ENCODE data around the gene POU5F1.
"Not testable (repeated sequence)": the region's sequence is repeated elsewhere in the genome, so short reads cannot be mapped to it uniquely, and the experiment has no call there.

The POU5F1 gene

GRCh38 chr6:31165064-31165832 lies 5.2 kb downstream of the POU5F1 start:
- not testable (repeated sequence) for DNase-seq (ENCODE audit: low read depth)

GRCh38 chr6:31164475-31165063 lies 5.9 kb downstream of the POU5F1 start:
- not testable (repeated sequence) for DNase-seq (ENCODE audit: low read depth)

- DNase-seq (ENCODE audit: low read depth), result no peak
These were observed 6.6 kb downstream of the POU5F1 start for GRCh38 chr6:31163922-31164321.

GRCh38 chr6:31162463-31163165 lies 7.9 kb downstream of the POU5F1 start:
- no peak for DNase-seq (ENCODE audit: low read depth)

- DNase-seq (ENCODE audit: low read depth), result no peak
These were observed 9.0 kb downstream of the POU5F1 start for GRCh38 chr6:31161216-31162126.

GRCh38 chr6:31158863-31159855 lies 11.3 kb downstream of the POU5F1 start:
- DNase-seq (ENCODE audit: low read depth), result no peak

GRCh38 chr6:31158140-31158862 lies 12.2 kb downstream of the POU5F1 start, which contains the start of gene TCF19:
Gene TCF19, plus strand, starts transcription at chr6:31158589. Its CDS starts 881 bp downstream, at chr6:31159470.
- DNase-seq (ENCODE audit: low read depth), result peak; percentile 99

GRCh38 chr6:31157513-31158139 lies 12.9 kb downstream of the POU5F1 start, which contains the start of gene CCHCR1:
Gene CCHCR1, minus strand, starts transcription at chr6:31157802. Its CDS starts 202 bp downstream, at chr6:31157600.
- no peak for DNase-seq (ENCODE audit: low read depth)

- no peak for DNase-seq (ENCODE audit: low read depth)
These were observed 13.8 kb downstream of the POU5F1 start for GRCh38 chr6:31156641-31157040.

GRCh38 chr6:31154436-31154835 lies 16.0 kb downstream of the POU5F1 start:
- DNase-seq (ENCODE audit: low read depth), result no peak

- no peak for DNase-seq (ENCODE audit: low read depth)
These were observed 17.7 kb downstream of the POU5F1 start for GRCh38 chr6:31152781-31153180.

GRCh38 chr6:31149827-31150447 lies 20.5 kb downstream of the POU5F1 start:
- DNase-seq (ENCODE audit: low read depth), result no peak

GRCh38 chr6:31145386-31145785 lies 25.1 kb downstream of the POU5F1 start:
- no peak for DNase-seq (ENCODE audit: low read depth)

- DNase-seq (ENCODE audit: low read depth), result no peak
These were observed 25.5 kb downstream of the POU5F1 start for GRCh38 chr6:31144970-31145340.

GRCh38 chr6:31144296-31144969 lies 26.0 kb downstream of the POU5F1 start:
- no peak for DNase-seq (ENCODE audit: low read depth)

GRCh38 chr6:31143148-31143547 lies 27.3 kb downstream of the POU5F1 start:
- DNase-seq (ENCODE audit: low read depth), result peak; percentile 26

- no peak for DNase-seq (ENCODE audit: low read depth)
These were observed 28.1 kb downstream of the POU5F1 start for GRCh38 chr6:31142361-31142761.

GRCh38 chr6:31140643-31141042 lies 29.8 kb downstream of the POU5F1 start:
- no peak for DNase-seq (ENCODE audit: low read depth)
